ENCODE results near the gene SCIN. TPM values are rescaled to one million over a fixed set of nuclear protein-coding genes. Genes with fewer than 3 reads are reported as not detected.
"Not testable (repeated sequence)": the region's sequence is repeated elsewhere in the genome, so short reads cannot be mapped to it uniquely, and the experiment has no call there.

SCIN gene
- total RNA-seq, 1 donor from 2014 or later = 6.3 TPM

- H3K4me3 ChIP-seq (ENCODE audit: low read depth, low read length) = peak within 1 kb of the TSS; percentile 87
- peak; percentile 39 for TF ChIP-seq CTCF (conservative IDR thresholded peaks at IDR 0.05; ENCODE audit: low read depth, low read length)
- peak; percentile 84 for DNase-seq (ENCODE audit: low read depth)
These were observed 116.6 kb downstream of the SCIN start, which contains the start of gene ARL4A for GRCh38 chr7:12686891-12687717. ARL4A (plus strand) TSS chr7:12687633; CDS start chr7:12688255, 622 bp downstream.

GRCh38 chr7:12687718-12688171 lies 117.2 kb downstream of the SCIN start:
- H3K4me3 ChIP-seq (ENCODE audit: low read depth, low read length) = peak overlapping the region; percentile 87
- TF ChIP-seq CTCF (conservative IDR thresholded peaks at IDR 0.05; ENCODE audit: low read depth, low read length) = no peak
- DNase-seq (ENCODE audit: low read depth) = no peak

- not testable (repeated sequence) for DNase-seq (ENCODE audit: low read depth); H3K4me3 ChIP-seq (ENCODE audit: low read depth, low read length)
These were observed 118.1 kb downstream of the SCIN start for GRCh38 chr7:12688485-12689170.

DNA sequence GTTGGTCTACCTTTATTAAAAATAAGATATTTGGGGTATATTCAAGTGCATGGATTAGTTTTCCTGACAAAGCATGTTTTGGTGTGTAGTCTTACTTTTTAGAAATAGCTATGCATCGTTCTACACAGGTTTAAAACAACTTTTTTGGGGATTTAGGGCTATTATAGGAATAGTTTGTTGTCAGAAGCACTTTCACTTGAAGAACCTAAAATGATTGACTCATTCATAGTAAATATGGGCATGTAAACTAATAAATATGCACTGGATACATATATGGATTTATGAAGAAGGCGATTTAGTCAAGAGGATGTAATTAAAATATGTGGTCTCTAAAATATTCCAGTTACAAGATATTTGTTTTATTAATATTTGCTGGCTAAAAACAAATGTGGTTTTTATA lies 118.9 kb downstream of the SCIN start:
- DNase-seq (ENCODE audit: low read depth) = no peak
- no peak for TF ChIP-seq CTCF (conservative IDR thresholded peaks at IDR 0.05; ENCODE audit: low read depth, low read length)
- no peak overlapping the region for H3K4me3 ChIP-seq (ENCODE audit: low read depth, low read length)

GRCh38 chr7:12690041-12690878 lies 119.7 kb downstream of the SCIN start:
- TF ChIP-seq CTCF (conservative IDR thresholded peaks at IDR 0.05; ENCODE audit: low read depth, low read length) = no peak
- H3K4me3 ChIP-seq (ENCODE audit: low read depth, low read length) = no peak overlapping the region
- DNase-seq (ENCODE audit: low read depth) = no peak

GRCh38 chr7:12691388-12691787 lies 120.9 kb downstream of the SCIN start:
- DNase-seq (ENCODE audit: low read depth); H3K4me3 ChIP-seq (ENCODE audit: low read depth, low read length): not testable (repeated sequence)

DNA sequence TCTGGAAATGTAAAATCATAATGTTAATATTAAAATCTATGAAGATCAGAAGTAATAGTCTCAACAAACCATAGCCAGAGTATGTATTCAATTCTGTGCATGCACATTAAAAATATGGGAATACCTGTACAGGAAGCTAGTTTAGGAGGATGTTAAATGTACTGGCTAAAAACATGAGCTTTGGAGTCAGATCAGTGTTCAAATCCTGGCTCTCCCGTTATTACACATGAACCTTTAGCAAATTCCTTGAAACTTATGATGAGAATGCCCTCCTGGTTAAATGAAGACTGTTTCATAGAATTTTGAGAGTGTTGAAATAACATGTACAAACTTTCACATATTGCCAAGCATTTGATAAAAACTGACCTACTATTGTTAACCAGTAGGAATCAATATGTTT lies 121.5 kb downstream of the SCIN start:
- no peak for TF ChIP-seq CTCF (conservative IDR thresholded peaks at IDR 0.05; ENCODE audit: low read depth, low read length)
- no peak for DNase-seq (ENCODE audit: low read depth)
- no peak overlapping the region for H3K4me3 ChIP-seq (ENCODE audit: low read depth, low read length)

Measured in epithelial cell of proximal tubule (primary cell).